ENCODE results near the gene WNK2.

Gene WNK2

DNA sequence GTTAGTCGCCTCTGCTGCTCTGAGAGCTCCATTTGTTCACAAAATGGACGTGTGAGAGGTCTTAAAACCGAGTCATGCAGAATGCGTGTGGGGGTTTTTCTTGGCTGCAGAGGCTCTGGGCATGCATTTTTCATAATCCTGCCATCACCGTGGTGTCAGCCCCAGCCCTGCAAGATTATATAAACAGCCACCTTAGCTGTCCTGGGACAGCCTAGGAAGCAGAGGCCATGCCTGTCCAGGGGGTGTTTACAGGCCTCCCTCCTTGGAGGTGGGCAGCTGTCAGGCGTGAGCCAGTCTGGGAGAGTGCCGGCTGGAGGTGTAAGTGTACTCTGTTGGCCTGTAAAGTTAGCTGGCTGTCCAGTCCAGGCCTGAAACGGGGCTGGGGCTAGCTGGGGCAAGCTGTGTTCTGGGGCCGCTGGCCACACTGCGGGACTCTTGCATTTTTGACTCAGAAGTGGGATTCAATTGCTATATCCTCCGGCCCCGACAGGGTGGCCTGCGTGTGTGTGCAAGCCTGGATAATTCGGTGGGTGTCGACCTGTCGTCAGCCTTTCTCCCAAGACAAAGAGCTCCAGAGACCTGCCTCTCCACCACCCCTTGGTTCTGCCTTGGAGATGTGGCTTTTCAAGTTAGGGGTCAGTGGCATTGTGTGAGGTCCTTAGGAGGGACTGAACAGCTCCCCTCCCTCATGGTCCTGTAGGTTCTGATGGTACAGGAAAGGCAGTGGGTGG is 2.4 kb downstream of the WNK2 start:
- no peak for DNase-seq

DNA sequence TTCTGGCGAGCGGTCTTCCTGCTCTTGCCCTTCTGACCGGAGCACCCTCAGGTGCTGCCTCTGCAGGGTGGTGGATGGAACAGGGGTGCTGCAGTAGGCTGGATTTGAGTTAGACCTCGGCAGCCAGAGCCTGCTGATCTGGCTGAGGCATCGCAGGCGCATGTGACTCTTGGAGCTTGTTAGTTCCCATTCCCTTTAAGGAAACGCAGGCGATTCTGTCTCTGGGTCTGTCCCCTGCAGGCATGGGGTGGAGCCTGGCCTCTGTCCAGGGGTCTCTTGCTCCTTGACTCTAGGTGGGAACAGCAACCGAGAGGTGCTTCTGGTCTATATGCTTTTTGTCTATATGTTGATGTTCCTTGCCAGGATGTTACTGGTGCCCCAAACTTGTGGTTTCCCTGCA is 3.1 kb downstream of the WNK2 start:
- no peak for DNase-seq

DNA sequence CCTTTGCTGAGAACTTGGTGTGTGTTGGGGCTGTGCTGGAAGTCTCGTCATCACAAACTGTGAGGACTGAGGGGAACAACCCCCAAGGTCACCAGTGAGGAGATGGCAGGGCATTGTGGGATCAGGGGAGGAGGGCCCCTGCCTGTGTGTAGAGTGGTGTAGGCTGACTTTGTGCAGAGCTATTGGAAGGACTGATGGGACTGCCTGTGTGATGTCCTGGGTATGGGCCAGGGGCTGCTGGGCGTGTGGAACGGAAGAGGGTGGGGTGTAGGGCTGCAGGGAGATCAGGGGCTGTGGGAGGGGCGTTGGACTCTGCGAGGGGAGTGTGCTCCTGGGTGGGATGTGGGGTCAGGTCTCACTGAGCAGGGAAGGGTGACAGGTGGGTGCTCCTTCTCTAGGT is 3.6 kb downstream of the WNK2 start:
- DNase-seq = no peak

DNA sequence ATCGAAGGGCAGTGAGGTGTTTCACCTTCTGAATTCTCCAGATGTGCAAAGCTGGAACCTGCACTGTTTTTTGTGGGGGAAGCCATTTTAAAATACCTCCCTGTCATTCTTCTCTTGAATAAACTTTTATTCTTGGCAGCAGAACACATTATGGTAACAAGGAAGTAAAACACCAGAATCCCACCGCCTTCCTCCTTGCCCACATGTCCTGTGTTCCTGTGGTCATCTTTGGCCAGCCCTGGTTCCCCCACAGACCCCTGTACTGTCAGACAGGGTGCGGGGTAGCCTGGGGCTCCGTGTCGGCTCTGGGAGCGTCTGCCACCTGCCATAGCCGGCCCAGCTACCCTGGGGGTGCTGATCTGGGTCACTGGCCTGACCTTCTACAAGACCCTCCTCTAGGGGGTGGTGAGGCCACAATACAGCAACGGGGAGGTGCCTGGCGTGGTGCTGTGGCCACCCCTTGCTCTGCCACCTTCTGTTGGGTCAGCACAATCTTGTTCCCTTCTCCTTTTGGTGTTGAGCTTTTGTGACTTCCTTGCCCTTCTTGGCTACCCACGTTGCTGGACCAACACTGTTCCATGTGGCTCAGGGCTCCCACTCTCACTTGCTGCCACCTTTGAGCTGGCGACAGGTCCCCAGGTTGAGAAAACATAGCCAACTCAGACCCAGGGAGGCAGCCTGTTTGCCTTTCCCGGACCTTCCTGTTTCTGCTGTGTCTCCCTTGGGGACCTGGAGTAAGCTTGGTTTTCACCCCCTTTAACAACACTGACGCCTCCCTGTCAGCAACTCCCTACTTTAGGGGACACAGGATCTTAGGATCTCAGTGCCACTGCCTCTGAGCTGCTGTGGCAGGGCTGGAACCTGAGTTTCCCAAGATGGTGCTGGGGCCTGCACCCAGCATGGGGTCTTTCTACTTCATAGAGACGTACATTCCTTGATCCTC is 4.8 kb downstream of the WNK2 start:
- DNase-seq = no peak

DNA sequence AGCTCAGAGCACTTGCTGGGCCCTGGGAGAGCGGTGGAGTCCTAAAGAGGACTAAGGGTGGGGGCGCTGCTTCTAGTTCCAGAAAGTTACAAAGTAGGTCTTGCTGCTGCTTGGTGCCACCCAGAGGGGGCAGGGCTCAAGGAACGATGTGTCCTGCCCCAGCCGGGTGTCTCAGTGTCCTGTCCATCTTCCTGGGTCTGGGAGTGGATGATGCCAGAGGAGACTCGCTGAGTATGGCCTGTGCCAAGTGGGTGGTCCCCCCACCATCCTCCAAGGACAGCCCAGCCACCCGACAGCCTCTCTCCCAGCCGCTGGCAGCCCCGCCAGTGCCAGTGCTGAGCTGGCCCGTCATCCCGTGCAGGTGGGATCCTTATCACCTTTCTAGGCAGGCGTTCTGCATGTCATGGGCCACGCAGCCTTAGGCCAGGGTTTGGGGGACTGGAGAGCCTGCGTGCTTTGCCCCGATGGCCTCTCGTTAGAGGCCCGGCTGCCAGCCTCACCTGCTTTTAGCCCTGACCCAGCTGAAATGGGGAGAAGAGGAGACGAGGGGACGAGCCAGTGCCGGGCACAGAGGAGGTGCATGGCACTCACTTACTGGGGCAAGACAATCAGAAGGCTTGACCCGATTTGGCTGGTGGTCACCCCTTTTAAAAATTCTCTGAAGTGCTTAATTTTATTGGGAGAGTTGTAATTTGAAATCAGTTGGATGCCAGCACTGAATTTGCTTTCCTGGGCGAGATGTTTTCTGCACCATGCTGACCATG is 5.6 kb downstream of the WNK2 start:
- no peak for DNase-seq

DNA sequence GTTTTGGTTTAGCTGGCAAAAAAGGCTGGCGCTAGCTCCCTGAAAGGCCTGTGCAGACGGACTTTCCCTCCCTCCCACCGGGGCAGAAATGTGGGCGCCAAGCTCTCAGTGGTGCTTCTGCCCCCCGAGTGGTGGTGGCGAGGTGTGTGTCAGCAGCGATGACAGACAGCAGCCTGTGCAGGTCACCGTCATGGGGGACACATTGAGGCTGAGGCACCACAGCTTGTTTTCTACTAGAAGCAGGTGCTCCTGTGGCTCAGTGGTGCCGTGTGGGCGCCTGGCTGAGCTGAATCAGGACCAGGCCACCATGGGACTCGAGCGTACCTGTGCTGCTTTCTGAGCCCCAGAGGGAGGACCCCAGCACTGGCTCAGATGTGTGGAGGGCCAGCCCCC is 6.2 kb downstream of the WNK2 start:
- no peak for DNase-seq

DNA sequence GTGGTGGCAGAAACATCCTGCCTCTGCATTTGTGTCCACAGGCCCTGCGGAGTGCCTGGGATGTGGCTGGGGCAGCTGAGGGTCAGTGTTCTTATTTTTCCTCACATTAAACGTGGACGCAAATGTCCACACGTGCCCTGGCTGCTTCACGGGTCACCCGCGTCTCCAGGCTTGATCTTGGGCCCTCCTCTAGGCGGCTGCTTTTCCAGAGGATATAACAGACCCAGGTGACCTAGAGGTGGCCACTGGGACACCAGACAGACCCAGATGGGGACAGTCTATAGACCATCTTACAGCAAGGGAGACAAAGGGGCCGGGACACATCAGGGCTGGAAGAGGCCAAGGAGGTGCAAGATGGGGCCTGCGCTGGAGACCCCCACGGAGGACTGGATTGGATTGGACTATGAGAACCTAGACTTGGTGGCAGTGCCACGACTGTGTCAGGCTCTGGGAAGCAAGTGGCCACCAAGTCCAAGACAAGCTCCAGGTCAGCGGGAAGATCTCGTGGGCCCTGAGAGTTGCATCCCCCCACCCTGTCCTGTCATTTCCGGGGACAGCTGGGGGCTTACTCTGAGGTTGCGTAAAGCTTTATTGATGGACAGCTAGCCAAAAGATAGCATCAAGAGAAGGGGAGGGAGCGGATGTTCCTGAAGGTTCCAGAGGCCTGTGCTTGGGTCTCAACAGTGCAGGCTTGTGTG is 6.9 kb downstream of the WNK2 start:
- DNase-seq = no peak

DNA sequence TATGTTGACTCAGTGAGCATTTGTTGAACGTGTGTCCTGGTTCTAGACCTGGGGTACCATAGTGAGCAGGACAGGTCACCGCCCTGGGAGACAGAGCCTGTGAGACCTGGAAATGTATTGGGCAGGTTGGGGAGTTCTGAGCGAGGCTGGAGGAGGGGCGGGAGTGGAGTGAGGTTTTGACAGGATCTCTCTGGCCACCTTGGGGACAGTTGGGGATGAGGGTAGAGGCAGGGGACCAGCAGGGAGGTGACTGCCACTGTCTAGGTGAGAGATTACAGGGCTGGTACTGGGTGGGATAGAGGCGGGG is 7.4 kb downstream of the WNK2 start:
- no peak for DNase-seq

DNA sequence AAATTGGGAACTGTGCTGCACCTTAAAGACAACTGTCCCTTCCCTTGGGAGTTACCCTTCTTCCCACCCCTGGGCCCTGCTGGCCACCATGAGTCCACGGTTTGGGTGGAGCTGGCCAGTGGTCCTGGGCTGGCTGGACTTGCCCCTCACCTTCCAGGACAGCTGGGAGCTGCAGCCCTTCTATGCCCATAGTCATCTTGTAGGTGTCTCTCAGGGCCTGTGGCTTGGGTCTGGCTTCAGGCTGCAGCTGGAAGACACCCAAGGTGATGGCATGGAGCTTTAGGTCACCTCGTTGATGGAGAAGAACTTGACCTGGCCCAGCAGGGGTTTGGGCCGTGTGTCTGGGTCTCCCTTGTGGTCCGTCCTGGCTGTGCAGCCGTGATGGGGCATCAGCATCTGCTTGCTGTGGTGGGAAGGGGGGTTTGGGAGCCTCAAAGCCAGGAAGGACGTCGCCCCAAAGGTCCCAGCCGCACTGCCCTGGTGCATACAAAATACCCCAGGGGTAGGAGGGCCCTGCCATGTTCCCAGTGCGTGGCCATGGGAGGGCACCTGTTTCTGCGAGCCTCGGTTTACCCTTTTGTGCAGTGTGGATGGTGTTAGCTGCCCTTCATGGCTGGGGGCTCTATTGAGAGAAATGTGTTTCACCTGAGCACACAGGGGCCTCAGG is 8.9 kb downstream of the WNK2 start:
- no peak for DNase-seq

DNA sequence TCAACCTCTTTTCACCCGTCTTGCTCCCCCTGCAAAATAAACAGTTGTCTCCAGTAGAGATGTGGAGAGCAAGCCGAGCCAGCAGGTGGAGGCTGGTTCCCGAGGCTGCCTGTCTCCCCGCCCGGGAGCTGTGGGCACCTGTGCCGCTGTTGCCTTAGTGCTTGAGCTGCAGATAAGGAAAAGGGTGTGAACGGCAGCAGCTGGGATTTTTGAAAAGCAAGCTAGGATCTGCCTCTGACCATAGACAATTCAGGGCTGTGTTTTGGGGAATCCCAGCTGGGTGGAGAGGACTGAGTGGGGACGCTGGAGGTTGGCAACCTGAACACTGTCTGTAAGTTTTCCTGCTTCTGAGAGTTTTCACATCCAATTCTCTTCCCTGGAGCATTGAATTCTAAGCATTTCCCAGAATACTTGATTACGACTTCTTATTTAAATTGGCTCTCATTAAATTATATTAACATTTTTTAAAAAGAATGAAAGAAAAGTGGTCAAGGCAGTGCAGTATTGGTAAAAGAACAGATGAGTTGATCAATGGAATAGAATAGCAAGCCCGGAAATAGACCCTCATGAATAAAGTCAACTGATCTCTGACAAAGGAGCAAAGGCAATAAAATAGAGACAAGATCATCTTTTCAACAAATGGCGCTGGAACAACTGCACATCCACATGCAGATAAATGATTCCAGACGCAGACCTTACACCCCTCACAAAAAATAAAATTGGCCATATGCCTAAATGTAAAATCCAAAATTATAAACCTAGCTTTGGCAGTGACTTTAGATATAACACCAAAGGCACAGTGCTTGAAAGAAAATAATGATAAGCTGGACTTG is 9.7 kb downstream of the WNK2 start:
- DNase-seq = no peak

DNA sequence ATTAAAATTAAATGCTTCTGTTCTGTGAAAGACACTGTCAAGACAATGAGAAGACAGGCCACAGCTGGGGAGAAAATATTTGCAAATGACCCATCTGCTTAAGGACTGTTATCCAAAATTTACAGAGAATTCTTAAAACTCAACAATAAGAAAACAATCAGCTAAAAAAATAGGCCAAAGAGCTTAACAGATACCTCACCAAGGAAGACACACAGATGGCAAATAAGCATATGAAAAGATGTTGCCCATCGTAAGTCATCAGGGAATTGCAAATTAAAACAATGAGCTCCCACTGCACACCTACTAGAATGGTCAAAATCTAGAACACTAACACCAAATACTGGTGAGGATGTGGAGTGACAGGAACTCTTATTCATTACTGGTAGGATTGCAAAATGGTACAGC is 10.3 kb downstream of the WNK2 start:
- DNase-seq = no peak

DNA sequence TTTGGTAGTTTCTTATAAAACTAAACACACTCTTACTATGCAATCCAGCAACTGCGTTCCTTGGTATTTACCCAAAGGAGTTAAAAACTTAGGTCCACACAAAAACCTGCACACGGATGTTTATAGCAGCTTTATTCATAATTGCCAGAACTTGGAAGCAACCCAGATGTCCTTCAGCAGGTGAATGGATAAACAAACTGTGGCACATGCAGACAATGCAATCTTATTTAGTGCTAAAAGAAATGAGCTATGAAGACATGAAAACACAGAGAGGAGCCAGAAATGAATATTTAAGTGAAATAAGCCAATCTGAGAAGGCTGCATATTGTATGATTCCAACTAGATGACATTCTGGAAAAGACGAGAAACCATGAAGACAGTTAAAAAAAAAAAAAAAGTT is 10.7 kb downstream of the WNK2 start:
- no peak for DNase-seq

DNA sequence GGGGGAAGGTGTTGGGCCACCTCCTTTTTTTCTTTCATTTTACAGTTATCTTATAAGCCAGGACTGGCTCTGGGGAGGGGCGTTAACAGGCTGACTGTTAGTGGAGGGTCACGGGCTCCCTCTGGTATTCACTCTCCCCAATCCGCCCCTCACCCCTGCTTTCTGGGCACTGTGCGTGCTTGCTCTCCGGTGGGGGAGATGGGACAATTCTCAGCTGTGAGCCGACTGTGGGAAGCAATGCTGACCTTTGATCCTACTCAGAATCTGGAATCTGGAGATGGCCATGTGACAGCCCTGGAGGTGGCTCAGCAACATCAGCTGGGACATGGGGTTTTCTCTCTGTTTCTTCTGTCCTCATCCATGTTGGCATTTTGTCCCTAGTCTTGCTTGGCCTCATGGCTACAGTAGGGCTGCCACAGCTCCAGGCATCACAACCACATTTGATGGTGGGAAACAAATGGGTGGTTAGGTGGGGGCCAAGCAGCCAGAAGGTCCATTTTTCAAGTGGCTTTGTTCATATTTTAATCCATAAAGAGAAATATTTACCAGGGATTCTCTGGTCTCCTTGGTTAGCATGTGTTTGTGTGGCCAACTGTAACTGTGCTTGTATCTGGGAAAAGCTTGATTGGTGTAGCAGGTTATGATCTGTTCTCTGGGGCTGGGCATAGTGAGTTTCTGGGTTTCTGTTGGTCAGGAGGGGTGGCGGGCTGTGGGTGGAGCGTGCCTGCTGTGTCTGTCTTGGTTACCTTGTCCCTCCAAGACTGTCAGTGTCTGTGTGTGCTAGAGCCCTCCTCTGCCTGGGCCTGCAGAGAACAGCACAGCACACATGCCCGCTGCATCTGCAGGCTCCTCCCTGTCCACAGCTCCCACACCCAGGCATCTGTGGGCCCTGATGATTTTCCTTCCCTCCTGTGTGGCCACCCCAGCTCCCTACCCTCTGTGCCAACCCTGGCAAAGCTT is 12.4 kb downstream of the WNK2 start:
- no peak for DNase-seq

DNA sequence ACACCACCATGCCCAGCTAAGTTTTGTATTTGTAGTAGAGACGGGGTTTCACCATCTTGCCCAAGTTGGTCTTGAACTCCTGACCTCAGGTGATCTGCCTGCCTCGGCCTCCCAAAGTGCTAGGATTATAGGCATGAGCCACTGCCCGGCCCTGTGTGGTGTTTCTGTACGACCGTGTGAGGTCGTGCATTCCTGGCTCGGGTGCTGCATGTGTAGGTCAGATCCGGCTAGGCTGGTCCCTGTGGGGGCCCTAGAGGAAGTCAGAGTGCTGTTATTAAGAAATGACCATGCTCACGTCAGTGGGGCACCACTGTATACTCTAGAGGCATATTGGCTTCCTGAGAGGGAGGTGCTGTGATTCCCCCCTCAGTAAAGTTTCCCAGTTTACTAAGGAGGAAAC is 13.7 kb downstream of the WNK2 start:
- DNase-seq = no peak

DNA sequence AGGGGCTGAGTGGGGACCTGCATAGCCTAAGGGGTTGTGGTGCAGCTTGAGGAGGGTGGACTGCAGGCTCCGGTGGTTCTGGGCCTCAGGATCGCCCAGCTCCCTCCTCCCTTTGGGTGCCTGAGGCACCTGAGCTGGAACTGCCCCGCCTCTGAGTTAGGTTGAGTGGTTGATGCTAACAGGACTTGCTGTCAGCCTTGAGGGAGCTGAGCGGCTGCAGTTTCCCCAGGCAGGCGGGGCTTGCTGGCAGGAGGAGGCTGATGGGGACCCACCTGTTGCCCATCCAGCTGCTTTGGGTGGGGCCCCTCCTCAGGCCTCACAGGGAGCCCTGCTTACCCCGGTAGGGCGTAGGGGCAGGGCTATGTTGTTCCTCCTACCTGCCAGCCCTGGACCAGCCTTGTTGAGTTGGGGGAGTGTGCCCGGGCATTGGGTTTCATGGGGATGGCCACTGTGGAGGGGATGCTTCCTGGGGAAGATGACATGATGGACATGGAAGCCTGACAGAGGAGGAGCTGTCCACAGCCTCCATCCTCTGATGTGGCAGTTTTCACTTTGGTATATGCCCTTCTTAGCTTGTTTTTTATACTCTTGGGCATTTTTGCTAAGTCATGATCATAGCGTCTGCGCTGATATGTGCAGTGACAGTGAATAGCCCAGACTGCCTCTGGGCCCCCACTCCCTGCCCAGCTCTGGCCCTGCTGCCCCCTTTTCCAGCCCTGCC is 14.3 kb downstream of the WNK2 start:
- no peak for DNase-seq

DNA sequence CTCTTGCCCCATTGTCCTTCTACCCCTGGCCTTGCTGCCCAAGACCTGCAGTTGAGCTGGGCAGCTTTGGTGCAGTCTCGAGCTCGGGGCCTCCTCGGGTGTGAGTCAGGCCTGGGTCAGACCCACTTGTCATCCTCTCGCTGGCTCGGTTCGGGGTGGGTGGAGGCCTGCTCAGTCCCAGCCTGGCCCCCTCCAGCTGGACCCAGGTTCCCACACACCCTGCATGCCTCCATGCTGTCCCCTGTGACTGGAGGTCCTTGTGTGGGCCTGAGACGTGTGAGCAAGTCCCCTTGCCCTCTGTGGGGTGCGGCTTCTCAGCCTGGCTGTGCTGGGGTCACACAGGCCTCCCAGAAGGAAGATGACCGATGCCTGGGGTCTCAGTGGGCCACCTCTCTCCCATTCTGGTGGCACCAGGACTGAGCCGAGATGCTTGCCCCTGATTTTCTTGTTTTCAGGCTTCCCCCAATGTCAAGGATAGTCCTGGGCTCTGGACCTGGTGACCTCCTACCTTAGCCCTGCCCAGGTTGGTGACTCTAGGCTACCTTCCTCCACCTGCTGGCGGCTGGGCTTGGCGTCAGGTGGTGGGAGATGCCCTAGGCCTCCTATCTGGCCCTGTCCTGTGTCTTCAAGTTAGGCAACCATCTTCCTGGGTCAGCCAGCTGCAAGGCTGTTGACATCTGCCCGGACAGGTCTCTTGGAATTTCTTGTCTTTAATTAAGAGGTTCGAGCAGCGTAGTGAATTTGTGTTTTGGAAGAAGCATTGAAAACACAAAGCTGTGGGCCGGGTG is 15.1 kb downstream of the WNK2 start:
- no peak for DNase-seq

DNA sequence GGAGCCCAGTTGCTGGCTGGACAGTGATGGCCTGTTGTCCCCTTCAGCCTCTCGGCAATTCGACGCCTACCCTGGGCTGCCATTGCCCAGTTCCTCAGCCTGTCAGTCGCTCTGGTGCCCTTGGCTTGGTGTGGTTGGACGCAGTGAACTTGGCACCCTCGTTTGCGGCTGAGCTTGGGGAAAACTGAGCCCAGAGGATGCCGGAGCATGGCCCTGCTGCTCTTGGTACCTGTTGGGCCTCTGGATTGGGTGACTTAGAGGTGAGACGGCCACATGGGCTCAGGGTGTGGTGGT is 16.5 kb downstream of the WNK2 start:
- DNase-seq = no peak

DNA sequence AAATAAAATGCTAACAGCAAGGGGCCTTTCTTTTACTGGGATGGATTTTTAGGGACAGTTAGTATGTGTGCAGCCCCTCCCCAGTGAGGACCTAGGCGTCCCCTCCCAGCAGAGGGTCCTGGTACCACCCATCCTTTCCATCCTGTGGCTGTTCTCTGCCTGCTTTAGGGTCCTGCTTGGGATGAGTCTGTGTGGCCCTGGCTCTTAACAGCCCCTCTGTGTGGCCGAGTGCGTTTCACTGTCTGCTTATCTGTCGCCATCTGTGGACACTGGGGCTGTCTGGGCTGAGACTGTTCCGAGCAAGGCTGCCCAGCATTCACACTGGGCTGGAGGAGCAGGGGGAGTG is 17.0 kb downstream of the WNK2 start:
- no peak for DNase-seq

DNA sequence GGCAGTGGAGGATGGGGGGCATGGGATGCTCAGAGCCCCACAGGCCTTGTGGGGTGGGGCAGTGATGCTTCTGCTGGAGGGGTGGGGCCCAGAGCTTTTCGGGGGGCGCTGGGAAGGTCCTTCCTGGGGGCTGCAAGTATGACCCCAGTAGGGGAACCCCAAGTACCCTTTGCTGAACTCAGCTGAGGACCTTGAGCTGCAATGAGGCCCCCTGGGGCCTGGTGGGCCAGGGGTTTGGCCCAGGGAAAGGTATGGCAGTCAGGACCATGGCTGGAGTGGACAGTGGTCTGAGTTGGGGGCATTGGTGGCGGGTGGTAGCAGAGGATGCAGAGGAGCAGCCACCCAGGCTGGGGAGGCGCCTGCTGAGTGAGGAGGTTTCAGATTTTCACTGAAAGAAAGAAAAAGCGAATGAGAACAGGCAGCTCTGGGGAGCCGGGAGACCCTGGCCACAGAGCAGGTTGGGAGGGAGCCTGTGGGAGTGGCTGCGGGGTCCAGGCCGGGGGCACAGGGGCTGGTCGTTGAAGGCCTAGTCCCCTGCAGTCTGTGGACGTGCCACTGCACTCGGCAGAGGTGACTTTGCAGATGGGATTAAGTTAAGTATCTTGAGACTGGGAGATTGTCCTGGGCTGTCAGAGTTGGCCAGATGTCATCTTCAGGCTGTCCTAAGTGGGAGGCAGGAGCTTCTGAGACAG is 19.2 kb downstream of the WNK2 start:
- no peak for DNase-seq

All from HCEC 1CT (cell line).